MM.1S (cell line): ENCODE measurements around the gene NDNF.

Experiments used
- CTCF ChIP-seq: fragments of 300-600 bp; sonication (generic); IDR thresholded peaks from 2 replicates; pipeline ENCODE4 v1.5.1; 2016; ENCODE audit warnings: antibody characterized with exemption, low read length, mixed read lengths
- EZH2 ChIP-seq: fragments of 300-600 bp; sonication (generic); optimal IDR thresholded peaks from 2 replicates; pipeline ENCODE3; 2017; ENCODE audit warnings: low read depth, mild to moderate bottlenecking, antibody characterized with exemption, low read length, mixed read lengths
- EZH2phosphoT487 ChIP-seq: fragments of 300-600 bp; sonication (generic); IDR thresholded peaks from 2 replicates; pipeline ENCODE4 v1.6.1; 2018; ENCODE audit warnings: antibody characterized with exemption, low read length

- no peak; the same call in 1 of the 2 replicates for TF ChIP-seq CTCF
- no peak for TF ChIP-seq EZH2
- TF ChIP-seq EZH2phosphoT487 = no peak
Measured at GRCh38 chr4:121073672-121074381, 1.5 kb upstream of the NDNF start.
